GM18520 (cell line): Measurements from ENCODE around the gene CSTF1.

Experiments
- ATAC-seq: cut with Tn5 transposase; IDR thresholded peaks from one replicate; pipeline ENCODE4 v1.9.1; 2021; ENCODE audit not compliant: unreplicated experiment

The CSTF1 gene

GRCh38 chr20:56392132-56392880 is at the start of gene CSTF1, which contains the start of gene AURKA:
TSS of gene CSTF1 (plus strand) at chr20:56392645. CDS start at chr20:56395553, 2,908 bp downstream.
TSS of gene AURKA (minus strand) at chr20:56392215. CDS start at chr20:56388197, 4,018 bp downstream.
- peak; percentile 95 for ATAC-seq

GRCh38 chr20:56342783-56343182 is 49.7 kb upstream of the CSTF1 start:
- ATAC-seq, result no peak

- no peak for ATAC-seq
These were observed 48.5 kb upstream of the CSTF1 start for GRCh38 chr20:56343861-56344381.

GRCh38 chr20:56345911-56346310 is 46.5 kb upstream of the CSTF1 start:
- no peak for ATAC-seq

GRCh38 chr20:56347628-56348304 is 44.7 kb upstream of the CSTF1 start:
- ATAC-seq, result no peak

- ATAC-seq, result no peak
These were observed 44.1 kb upstream of the CSTF1 start for GRCh38 chr20:56348305-56348693.

GRCh38 chr20:56348746-56349145 is 43.7 kb upstream of the CSTF1 start:
- no peak for ATAC-seq

- no peak for ATAC-seq
These were observed 41.6 kb upstream of the CSTF1 start for GRCh38 chr20:56350842-56351241.

GRCh38 chr20:56352345-56353055 is 39.9 kb upstream of the CSTF1 start:
- ATAC-seq, result no peak

- no peak for ATAC-seq
These were observed 39.1 kb upstream of the CSTF1 start for GRCh38 chr20:56353356-56353755.

- ATAC-seq, result no peak
These were observed 34.4 kb upstream of the CSTF1 start for GRCh38 chr20:56358070-56358469.

GRCh38 chr20:56358600-56359211 is 33.7 kb upstream of the CSTF1 start, which contains the start of gene FAM210B:
TSS of gene FAM210B (plus strand) at chr20:56358974. CDS start at chr20:56359006, 32 bp downstream.
- ATAC-seq, result peak; percentile 98

- ATAC-seq, result no peak
These were observed 33.0 kb upstream of the CSTF1 start for GRCh38 chr20:56359212-56360132.

GRCh38 chr20:56360133-56360907 is 32.1 kb upstream of the CSTF1 start:
- ATAC-seq, result no peak

GRCh38 chr20:56360908-56361205 is 31.6 kb upstream of the CSTF1 start:
- no peak for ATAC-seq

GRCh38 chr20:56361900-56362299 is 30.5 kb upstream of the CSTF1 start:
- ATAC-seq, result no peak

GRCh38 chr20:56362833-56363413 is 29.5 kb upstream of the CSTF1 start:
- ATAC-seq, result no peak

GRCh38 chr20:56363491-56363890 is 29.0 kb upstream of the CSTF1 start:
- no peak for ATAC-seq
